Measurements from ENCODE around the gene RTL5.
"Not testable (repeated sequence)": the region's sequence is repeated elsewhere in the genome, so short reads cannot be mapped to it uniquely, and the experiment has no call there.

Gene RTL5

DNA sequence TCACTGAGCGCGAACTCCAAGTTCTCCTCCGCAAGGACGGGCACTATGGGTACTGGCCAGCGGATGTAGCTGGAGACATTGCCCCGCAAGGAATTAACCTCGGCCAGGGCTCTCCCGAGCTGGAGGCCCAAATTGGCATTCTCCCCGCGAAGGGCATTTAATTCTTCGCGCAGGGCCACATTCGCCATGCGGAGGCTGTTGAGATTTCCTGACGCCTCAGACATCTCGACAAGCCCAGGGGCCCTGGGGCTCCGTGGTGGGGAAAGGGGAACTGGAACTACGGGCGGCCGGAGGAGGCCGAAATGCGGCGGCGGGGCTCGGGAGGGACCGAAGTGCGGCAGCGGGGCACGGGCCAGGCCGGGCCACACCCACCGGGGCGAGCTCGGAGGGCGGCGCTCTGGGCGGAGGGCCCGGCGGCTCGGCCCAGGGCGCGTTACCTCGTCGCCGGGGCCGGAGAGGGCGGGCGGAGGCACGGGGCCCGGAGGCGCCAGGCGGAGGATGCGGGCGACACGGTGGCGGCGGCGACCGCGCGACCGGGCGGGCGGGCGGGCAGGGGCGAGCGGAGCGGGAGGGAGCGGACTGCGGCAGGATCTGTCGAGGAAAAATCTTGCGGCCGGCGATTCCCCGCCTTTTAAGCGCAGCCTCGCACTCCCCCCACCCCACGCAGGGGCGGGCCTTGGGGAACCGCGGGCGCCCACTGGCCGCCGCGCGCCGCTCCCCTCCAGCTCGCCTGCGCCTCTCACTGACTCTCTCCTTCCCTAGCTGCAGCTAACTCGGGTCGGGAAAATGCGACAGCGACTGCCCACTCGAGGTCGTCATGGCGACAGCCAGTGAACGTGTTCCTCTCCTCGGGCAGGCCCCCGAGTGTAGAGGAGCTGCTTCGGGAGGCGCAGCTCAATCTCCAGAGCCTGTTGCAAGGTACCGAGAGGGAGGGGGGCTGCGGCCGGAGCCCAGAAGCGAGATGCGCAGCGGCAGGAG, at the start of gene RTL5:
Gene RTL5 (minus strand): TSS at position 599 of the 978 bp plus-strand sequence.
- peak; percentile 95 for DNase-seq

GRCh38 chrX:72180539-72180938, 48.8 kb upstream of the RTL5 start:
- no peak for DNase-seq

- no peak for DNase-seq
Observed at GRCh38 chrX:72176981-72177380, 45.3 kb upstream of the RTL5 start.

DNA sequence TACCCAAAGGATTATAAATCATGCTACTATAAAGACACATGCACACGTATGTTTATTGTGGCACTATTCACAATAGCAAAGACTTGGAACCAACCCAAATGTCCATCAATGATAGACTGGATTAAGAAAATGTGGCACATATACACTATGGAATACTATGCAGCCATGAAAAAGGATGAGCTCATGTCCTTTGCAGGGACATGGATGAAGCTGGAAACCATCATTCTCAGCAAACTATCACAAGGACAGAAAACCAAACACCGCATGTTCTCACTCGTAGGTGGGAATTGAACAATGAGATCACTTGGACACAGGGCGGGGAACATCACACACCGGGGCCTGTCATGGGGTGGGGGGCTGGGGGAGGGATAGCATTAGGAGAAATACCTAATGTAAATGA, 44.6 kb upstream of the RTL5 start:
- DNase-seq: not testable (repeated sequence)

DNA sequence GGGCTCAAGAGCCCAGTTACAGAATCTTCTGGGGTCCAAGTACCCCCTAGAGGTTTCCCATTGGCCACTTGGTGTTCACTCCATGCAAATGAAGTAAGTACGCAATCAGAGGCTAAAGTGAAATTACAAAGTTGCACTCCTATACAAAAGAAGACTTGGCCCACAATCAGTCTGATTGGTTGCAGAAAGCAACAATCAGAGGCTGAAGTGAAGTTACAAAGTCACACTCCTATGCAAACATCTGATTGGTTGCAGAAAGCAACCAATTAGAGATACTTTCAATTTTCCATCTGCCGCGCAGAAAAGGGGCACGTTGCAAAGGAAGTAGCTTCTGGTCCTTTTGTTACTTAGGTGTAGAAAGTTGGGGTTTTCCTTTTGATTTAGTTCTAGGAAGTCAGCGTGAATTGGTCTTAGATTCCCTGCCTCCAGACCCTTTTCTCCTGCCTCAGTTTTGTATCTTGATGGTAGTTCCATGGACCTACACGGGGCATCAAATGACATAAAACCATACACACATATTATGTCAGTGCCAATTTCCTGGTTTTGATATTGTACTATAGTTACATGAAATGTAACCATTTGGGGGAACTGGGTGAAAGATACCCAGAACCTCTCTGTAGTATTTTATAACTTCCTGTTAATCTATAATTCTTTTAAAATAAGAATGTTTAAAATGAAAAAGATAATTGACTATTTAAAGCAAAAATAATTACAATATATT, 37.5 kb upstream of the RTL5 start:
- DNase-seq: no peak

GRCh38 chrX:72165551-72165950, 33.8 kb upstream of the RTL5 start:
- no peak for DNase-seq

- no peak for DNase-seq
Observed at GRCh38 chrX:72159769-72160168, 28.1 kb upstream of the RTL5 start.

GRCh38 chrX:72158773-72159172, 27.1 kb upstream of the RTL5 start:
- no peak for DNase-seq

- no peak for DNase-seq
Observed at GRCh38 chrX:72146527-72146926, 14.8 kb upstream of the RTL5 start.

- DNase-seq: no peak
Observed at GRCh38 chrX:72145181-72145580, 13.5 kb upstream of the RTL5 start.

GRCh38 chrX:72143609-72143907, 11.8 kb upstream of the RTL5 start:
- no peak for DNase-seq

- no peak for DNase-seq
Observed at GRCh38 chrX:72142794-72143608, 11.3 kb upstream of the RTL5 start.

GRCh38 chrX:72142094-72142793, 10.5 kb upstream of the RTL5 start:
- peak; percentile 93 for DNase-seq

GRCh38 chrX:72141372-72142004, 9.8 kb upstream of the RTL5 start:
- peak; percentile 8 for DNase-seq

- DNase-seq: no peak
Observed at GRCh38 chrX:72139538-72139937, 7.8 kb upstream of the RTL5 start.

- no peak for DNase-seq
Observed at GRCh38 chrX:72137846-72138495, 6.3 kb upstream of the RTL5 start.

DNA sequence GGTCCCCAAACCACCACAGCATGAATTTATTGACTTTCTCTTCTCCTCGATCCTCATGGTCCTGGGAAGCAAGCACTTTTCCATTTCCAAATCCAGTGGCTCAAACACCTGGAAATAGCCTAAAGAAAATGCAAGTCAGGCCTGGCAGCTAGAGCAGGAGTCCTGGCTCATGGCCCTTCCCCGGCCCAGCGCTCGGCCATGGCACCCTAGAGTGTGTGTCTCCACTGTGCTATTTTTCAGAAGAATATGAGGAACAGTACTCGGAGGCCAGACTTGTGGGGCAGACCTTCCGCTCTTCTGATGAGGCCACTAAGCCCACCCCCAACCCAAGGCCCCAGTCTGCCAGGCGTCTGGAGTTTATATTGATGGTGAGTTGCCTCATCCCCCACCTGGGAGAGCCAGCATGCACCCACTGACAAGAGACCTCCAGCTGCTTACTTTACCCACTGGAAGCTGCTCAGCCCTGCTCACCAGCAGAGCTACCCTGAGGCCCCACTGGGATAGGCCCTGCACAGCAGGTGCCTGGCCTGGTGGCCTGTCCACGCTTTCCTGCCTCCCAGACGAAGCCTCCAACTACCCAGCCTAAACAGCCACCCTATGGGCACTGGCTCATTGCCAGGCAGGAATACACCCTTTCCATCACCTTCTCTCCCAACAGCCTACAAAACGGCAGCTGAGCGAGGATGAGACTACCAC, 2.3 kb upstream of the RTL5 start:
- no peak for DNase-seq

DNA sequence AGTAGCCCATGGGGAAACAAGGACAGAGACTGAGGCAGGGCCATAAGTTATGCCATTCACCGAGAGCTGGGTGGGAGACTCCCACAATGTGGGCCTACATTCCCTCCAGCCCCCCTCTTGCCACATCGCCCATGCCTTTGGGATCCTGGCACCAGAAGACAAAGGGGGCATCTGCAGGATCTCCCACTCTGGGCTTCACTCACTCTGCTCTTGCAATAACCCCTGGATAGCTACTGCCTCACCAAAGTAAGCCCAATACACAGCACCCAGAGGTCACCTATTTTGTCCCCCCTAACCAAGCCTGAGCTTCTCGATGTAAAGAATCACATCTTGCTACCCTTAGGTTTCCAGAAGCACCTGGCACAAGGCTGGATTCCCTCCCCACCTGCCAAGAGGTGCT, 741 bp upstream of the RTL5 start:
- DNase-seq: no peak

GRCh38 chrX:72130762-72131250, 909 bp downstream of the RTL5 start:
- DNase-seq: no peak

DNA sequence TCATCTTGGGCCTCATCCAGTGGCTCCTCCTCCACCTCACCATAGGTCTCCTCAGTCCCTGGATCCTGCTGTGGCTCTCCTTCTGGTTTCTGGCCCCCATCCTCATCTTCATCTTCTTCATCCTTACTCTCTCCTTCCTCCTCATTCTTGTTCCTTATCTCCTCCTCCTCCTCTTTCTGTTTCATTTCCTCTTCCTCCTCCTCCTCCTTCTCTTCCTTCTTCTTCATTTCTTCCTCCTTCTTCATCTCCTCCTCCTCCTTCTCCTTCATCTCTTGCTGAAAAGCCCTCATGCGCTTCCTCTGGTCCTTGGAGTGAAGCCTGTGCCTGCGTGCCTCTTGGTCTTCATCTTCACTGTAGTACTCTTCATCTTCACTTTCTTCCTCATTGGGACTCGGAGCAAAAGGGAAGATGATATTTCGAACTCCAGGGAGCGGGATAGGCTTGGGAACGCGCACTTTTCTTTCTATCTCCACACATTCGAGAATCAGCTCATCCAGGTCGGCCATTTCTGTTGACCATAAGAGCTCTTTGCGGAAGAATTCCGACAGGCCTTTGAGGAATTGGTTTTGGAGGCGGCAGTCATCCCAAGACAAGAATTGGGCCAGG, 1.5 kb downstream of the RTL5 start:
- no peak for DNase-seq
